H9 (cell line): ENCODE measurements around the gene ACO1. TPM values are rescaled to one million over a fixed set of nuclear protein-coding genes. Genes with fewer than 3 reads are reported as not detected.

ENCODE experiments used
- DNase-seq: peaks from one replicate; pipeline ENCODE4 v3.0.0-alpha.2; 2017
- H2AFZ ChIP-seq: one replicate; pipeline ENCODE4 v1.6.1; 2013; ENCODE audit warnings: mild to moderate bottlenecking, low read length, control low read depth, moderate library complexity
- H2AK5ac ChIP-seq: 2 replicates; pipeline ENCODE4 v1.6.1; 2013; ENCODE audit warnings: low read length, control low read depth, mixed read lengths; ENCODE audit not compliant: insufficient read length
- H2BK120ac ChIP-seq: one replicate; pipeline ENCODE4 v1.6.1; 2013; ENCODE audit warnings: low read depth, mild to moderate bottlenecking, low read length, control low read depth, inconsistent platforms; ENCODE audit not compliant: poor library complexity, severe bottlenecking
- H2BK12ac ChIP-seq: 2 replicates; pipeline ENCODE4 v1.6.1; 2013; ENCODE audit warnings: low read length, control low read depth, mixed read lengths, low read depth; ENCODE audit not compliant: insufficient read length
- H2BK15ac ChIP-seq: 2 replicates; pipeline ENCODE4 v1.6.1; 2013; ENCODE audit warnings: low read depth, low read length, control low read depth
- H2BK20ac ChIP-seq: one replicate; pipeline ENCODE4 v1.6.1; 2013; ENCODE audit warnings: low read depth, mild to moderate bottlenecking, low read length, control low read depth, inconsistent platforms; ENCODE audit not compliant: poor library complexity, severe bottlenecking
- H2BK5ac ChIP-seq: 2 replicates; pipeline ENCODE4 v1.6.1; 2013; ENCODE audit warnings: low read length, control low read depth, mixed read lengths; ENCODE audit not compliant: insufficient read length
- H3K14ac ChIP-seq: 2 replicates; pipeline ENCODE4 v1.6.1; 2013; ENCODE audit warnings: low read length, control low read depth; ENCODE audit not compliant: insufficient read depth
- H3K18ac ChIP-seq: 2 replicates; pipeline ENCODE4 v1.6.1; 2013; ENCODE audit warnings: low read depth, mild to moderate bottlenecking, mixed read lengths, low read length, control low read depth; ENCODE audit not compliant: insufficient read length
- H3K23ac ChIP-seq: 2 replicates; pipeline ENCODE4 v1.6.1; 2013; ENCODE audit warnings: low read length, control low read depth, mixed read lengths, low read depth; ENCODE audit not compliant: insufficient read length
- H3K23me2 ChIP-seq: 2 replicates; pipeline ENCODE4 v1.6.1; 2013; ENCODE audit warnings: low read depth, mild to moderate bottlenecking, mixed read lengths, low read length, control low read depth; ENCODE audit not compliant: insufficient read length, poor library complexity, severe bottlenecking
- H3K27ac ChIP-seq: 2 replicates; pipeline ENCODE4 v1.5.1; 2013; ENCODE audit warnings: low read length, control low read depth, mixed read lengths, low read depth; ENCODE audit not compliant: insufficient read length
- H3K27me3 ChIP-seq: 2 replicates; pipeline ENCODE4 v1.6.1; 2013; ENCODE audit warnings: low read length, control low read depth, inconsistent platforms; ENCODE audit not compliant: insufficient read depth
- H3K4ac ChIP-seq: 2 replicates; pipeline ENCODE4 v1.6.1; 2013; ENCODE audit warnings: low read depth, mild to moderate bottlenecking, control low read depth, inconsistent platforms, low read length, moderate library complexity
- H3K4me1 ChIP-seq: 2 replicates; pipeline ENCODE4 v1.6.1; 2013; ENCODE audit warnings: low read length, control low read depth, inconsistent platforms; ENCODE audit not compliant: insufficient read depth
- H3K4me2 ChIP-seq: 2 replicates; pipeline ENCODE4 v1.6.1; 2013; ENCODE audit warnings: low read length, control low read depth, mixed read lengths; ENCODE audit not compliant: insufficient read length, insufficient read depth
- H3K56ac ChIP-seq: 2 replicates; pipeline ENCODE4 v1.6.1; 2013; ENCODE audit warnings: low read depth, mild to moderate bottlenecking, mixed read lengths, low read length, control low read depth; ENCODE audit not compliant: insufficient read length
- H3K79me1 ChIP-seq: 2 replicates; pipeline ENCODE4 v1.6.1; 2013; ENCODE audit warnings: low read depth, mild to moderate bottlenecking, moderate library complexity, low read length, control low read depth, inconsistent platforms; ENCODE audit not compliant: insufficient read depth, poor library complexity, severe bottlenecking
- H3K79me2 ChIP-seq: 2 replicates; pipeline ENCODE4 v1.6.1; 2013; ENCODE audit warnings: low read length, control low read depth, inconsistent platforms; ENCODE audit not compliant: insufficient read depth
- H3K9ac ChIP-seq: 2 replicates; pipeline ENCODE4 v1.6.1; 2013; ENCODE audit warnings: low read length, control low read depth, mixed read lengths; ENCODE audit not compliant: insufficient read length; ENCODE audit errors: extremely low read depth
- H3K9me3 ChIP-seq: one replicate; pipeline ENCODE4 v1.6.1; 2013; ENCODE audit warnings: low read depth, low read length, inconsistent platforms; ENCODE audit not compliant: control insufficient read depth
- H3T11ph ChIP-seq: one replicate; pipeline ENCODE4 v1.6.1; 2013; ENCODE audit warnings: mild to moderate bottlenecking, low read length, control low read depth, inconsistent platforms
- H4K20me1 ChIP-seq: one replicate; pipeline ENCODE4 v1.6.1; 2013; ENCODE audit not compliant: control insufficient read depth, insufficient read length, insufficient read depth
- H4K5ac ChIP-seq: 2 replicates; pipeline ENCODE4 v1.6.1; 2013; ENCODE audit warnings: low read depth, mild to moderate bottlenecking, mixed read lengths, low read length, control low read depth; ENCODE audit not compliant: insufficient read length
- H4K8ac ChIP-seq: replicated peaks from 2 replicates; pipeline ENCODE4 v1.6.1; 2013; ENCODE audit warnings: low read length, control low read depth, mixed read lengths, low read depth; ENCODE audit not compliant: insufficient read length
- H4K91ac ChIP-seq: 2 replicates; pipeline ENCODE4 v1.6.1; 2013; ENCODE audit warnings: low read depth, mild to moderate bottlenecking, moderate library complexity, mixed read lengths, low read length, control low read depth; ENCODE audit not compliant: insufficient read length
- H3K27ac Mint-ChIP-seq, 3 experiments: 2 replicates in 2 of 3; 3 replicates in 1 of 3; pipeline ENCODE4 v1.8.0; 2020 to 2021; ENCODE audit warnings: mixed read lengths in 3 of 3, mild to moderate bottlenecking in 1 of 3, moderate library complexity in 1 of 3
- H3K27me3 Mint-ChIP-seq: 2 replicates; pipeline ENCODE4 v1.8.0; 2021; ENCODE audit warnings: low read depth, mild to moderate bottlenecking, moderate library complexity, mixed read lengths
- H3K36me3 Mint-ChIP-seq, 3 experiments: 2 replicates in 2 of 3; 3 replicates in 1 of 3; pipeline ENCODE4 v1.8.0; 2020 to 2021; ENCODE audit warnings: low read depth in 3 of 3, mixed read lengths in 3 of 3; ENCODE audit not compliant: insufficient read depth in 1 of 3
- H3K4me1 Mint-ChIP-seq, 2 experiments: 2 replicates each; pipeline ENCODE4 v1.8.0; 2020; ENCODE audit warnings: mixed read lengths in 2 of 2
- H3K4me3 Mint-ChIP-seq, 2 experiments: 2 replicates in 1 of 2; 3 replicates in 1 of 2; pipeline ENCODE4 v1.8.0; 2020 to 2021; ENCODE audit warnings: mild to moderate bottlenecking in 2 of 2, mixed read lengths in 2 of 2, moderate library complexity in 1 of 2
- H3K9me3 Mint-ChIP-seq, 2 experiments: 2 replicates in 1 of 2; 3 replicates in 1 of 2; pipeline ENCODE4 v1.8.0; 2020; ENCODE audit warnings: mild to moderate bottlenecking in 2 of 2, mixed read lengths in 2 of 2, moderate library complexity in 1 of 2
- CTCF ChIP-seq: fragments of 200-600 bp; sonication (generic); conservative IDR thresholded peaks from 3 replicates; pipeline ENCODE4 v1.8.0; 2021; ENCODE audit warnings: antibody characterized with exemption, mild to moderate bottlenecking
- WGBS: extraction: QIAGEN DNeasy Blood & Tissue Kit; methylation state at CpG from one replicate; pipeline ENCODE4 v1.1.7; 2013; ENCODE audit warnings: missing lambda C conversion rate, low lambda C conversion rate, mixed read lengths; ENCODE audit not compliant: insufficient read length; ENCODE audit errors: extremely low coverage; 5-methylcytosine and 5-hydroxymethylcytosine counted together
- total RNA-seq: library from RNA; stranded (reverse); gene quantifications from 2 replicates; pipeline ENCODE4 v1.2.1, GENCODE V29; 2021

The ACO1 gene
- total RNA-seq, 1 experiment from 2014 or later: 44.5 TPM

DNA sequence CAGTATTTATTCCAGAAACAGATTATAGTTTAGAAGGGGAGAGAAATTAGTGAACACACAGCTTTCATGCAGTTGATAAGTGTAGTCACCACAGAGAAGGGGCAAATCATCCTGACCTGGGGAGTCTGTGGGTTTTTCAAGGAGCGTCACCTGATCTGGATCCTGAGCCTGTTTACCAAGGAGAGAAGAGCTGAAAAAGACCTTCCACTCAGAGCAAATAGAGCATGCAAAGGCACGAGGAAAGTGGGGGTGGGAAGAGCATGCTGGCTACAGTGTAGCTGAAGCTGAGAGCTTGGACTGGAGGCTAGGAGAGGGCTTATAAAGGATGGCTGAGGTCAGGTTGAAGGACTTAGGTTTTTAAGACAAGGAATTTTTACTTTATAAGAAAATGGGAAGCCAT, 30.4 kb downstream of the ACO1 start:
- Histone ChIP-seq H3K27ac (no peak overlapping the region), H2AK5ac (no peak overlapping the region), H3K23ac (no peak overlapping the region), H3K23me2 (no peaks in the 10 kb centered on the region), H3K4me1 (no peaks in the 10 kb centered on the region), H2BK120ac (no peak overlapping the region), H3K18ac (no peak overlapping the region), H4K5ac (no peak overlapping the region), H4K8ac (no peak overlapping the region), H2BK5ac (no peak overlapping the region), H3K56ac (no peak overlapping the region), H3K9me3 (no peaks in the 10 kb centered on the region), H3T11ph (no peak overlapping the region), H2BK20ac (no peak overlapping the region), H3K79me2 (no peaks in the 10 kb centered on the region), H3K4me2 (no peak overlapping the region), H3K79me1 (no peaks in the 10 kb centered on the region), H3K14ac (no peak overlapping the region), H4K91ac (no peak overlapping the region), H2AFZ (no peak overlapping the region), H2BK12ac (no peak overlapping the region), H3K4ac (no peak overlapping the region), H4K20me1 (no peaks in the 10 kb centered on the region), H3K27me3 (no peaks in the 10 kb centered on the region), H3K9ac (no peak overlapping the region), H2BK15ac (no peak overlapping the region)
- Mint-ChIP-seq H3K27me3 (no peaks in the 10 kb centered on the region), H3K36me3 (peaks cover 15 to 30% (median 24%) of the 10 kb centered on the region in 3 experiments; a peak in 6 of 7 replicates), H3K9me3 (no peaks in the 10 kb centered on the region), H3K4me3 (no peak overlapping the region), H3K27ac (no peak overlapping the region), H3K4me1 (no peaks in the 10 kb centered on the region)
- WGBS: no CpG with 5 or more reads among the region's 2 CpGs
- DNase-seq: no peak
- no peak for TF ChIP-seq CTCF
